A549 (cell line): ENCODE results near the gene SYNPO2. TPM values are rescaled to one million over a fixed set of nuclear protein-coding genes. Genes with fewer than 3 reads are reported as not detected.
A peak's percentile ranks its signal among the peaks of the same experiment; 100 is the strongest.

Experiments
- ATAC-seq, 2 experiments: fragments of 200-7000 bp in 1 of 2; fragments of >200 bp in 1 of 2; cut with Nextera tagmentation in 1 of 2; cut with Tn5 transposase in 1 of 2; 3 replicates each; pipeline versions ENCODE4 v1.8.0 to v1.9.1; 2018 to 2020; ENCODE audit warnings: mild to moderate bottlenecking in 1 of 2, moderate library complexity in 1 of 2
- CTCF ChIA-PET: fragments of 300-600 bp; sonication (Branson Sonifier 250); formaldehyde crosslinking; extraction: SDS; loops from one replicate; lab custom pipeline; 2021; ENCODE audit warnings: antibody characterized with exemption, inconsistent platforms; lab: Yijun Ruan, JAX
- POLR2A ChIA-PET: fragments of 350-600 bp; formaldehyde crosslinking; extraction: SDS; loops from one replicate; lab custom pipeline; 2021; ENCODE audit warnings: antibody characterized with exemption, inconsistent platforms; lab: Yijun Ruan, JAX
- DNase-seq, 2 experiments: peaks; one replicate each; pipeline versions ENCODE4 v3.0.0 to v3.0.0-alpha.2; 2011 to 2016; ENCODE audit warnings: low read depth in 1 of 2, low spot score in 1 of 2
- FAIRE-seq: peaks from 2 replicates; lab custom pipeline; 2011; peaks lifted over from hg19 to GRCh38; lab: Jason Lieb, UNC
- H3K27ac ChIP-seq, 2 experiments: fragments of >200 bp; sonication (Bioruptor Twin); formaldehyde crosslinking; 3 replicates each; pipeline ENCODE4 v1.5.1; 2016 to 2017
- H3K4me1 ChIP-seq: fragments of >200 bp; sonication (Bioruptor Twin); formaldehyde crosslinking; 3 replicates; pipeline ENCODE4 v1.6.1; 2016
- H3K4me2 ChIP-seq: fragments of >200 bp; sonication (Bioruptor Twin); formaldehyde crosslinking; 3 replicates; pipeline ENCODE4 v1.6.1; 2016
- H3K4me3 ChIP-seq: fragments of >200 bp; sonication (Bioruptor Twin); formaldehyde crosslinking; 3 replicates; pipeline ENCODE4 v1.5.1; 2016
- H3K9me3 ChIP-seq: fragments of >200 bp; sonication (Bioruptor Twin); formaldehyde crosslinking; 3 replicates; pipeline ENCODE4 v1.6.1; 2016
- BHLHE40 ChIP-seq: IDR thresholded peaks from 2 replicates; pipeline ENCODE4 v1.6.1; 2012; ENCODE audit warnings: low read depth, low read length, inconsistent platforms
- CBX2 ChIP-seq: fragments of 200-600 bp; sonication (generic); IDR thresholded peaks from 2 replicates; pipeline ENCODE4 v1.6.1; 2016; ENCODE audit warnings: low read depth, mild to moderate bottlenecking, borderline replicate concordance
- CBX8 ChIP-seq: fragments of 200-600 bp; sonication (generic); IDR thresholded peaks from 2 replicates; pipeline ENCODE4 v1.6.1; 2016
- CHD4 ChIP-seq: fragments of 200-600 bp; sonication (generic); IDR thresholded peaks from 2 replicates; pipeline ENCODE4 v1.6.1; 2016; ENCODE audit warnings: antibody characterized with exemption, mild to moderate bottlenecking, borderline replicate concordance
- EHF ChIP-seq: fragments of 250-450 bp; sonication (Bioruptor Pico); IDR thresholded peaks from 2 replicates; pipeline ENCODE4 v1.5.0; 2020; ENCODE audit warnings: mild to moderate bottlenecking
- EP300 ChIP-seq, 2 experiments: fragments of >200 bp; sonication (Bioruptor Twin); formaldehyde crosslinking; IDR thresholded peaks; 2 replicates in 1 of 2; 3 replicates in 1 of 2; pipeline ENCODE4 v1.6.1; 2016 to 2017
- FOSB ChIP-seq: fragments of 250-450 bp; sonication (Bioruptor Pico); IDR thresholded peaks from 2 replicates; pipeline ENCODE4 v1.5.0; 2020; ENCODE audit warnings: mild to moderate bottlenecking, moderate library complexity
- HDAC2 ChIP-seq: fragments of 200-600 bp; sonication (generic); IDR thresholded peaks from 2 replicates; pipeline ENCODE4 v1.6.1; 2016
- HEYL ChIP-seq: fragments of 250-450 bp; sonication (Bioruptor Pico); IDR thresholded peaks from 2 replicates; pipeline ENCODE4 v1.8.0; 2021; ENCODE audit warnings: mild to moderate bottlenecking, moderate library complexity
- JUN ChIP-seq, 2 experiments: fragments of >200 bp; sonication (Bioruptor Twin); formaldehyde crosslinking; IDR thresholded peaks; 2 replicates in 1 of 2; 3 replicates in 1 of 2; pipeline ENCODE4 v1.6.1; 2016 to 2017
- KDM5A ChIP-seq: fragments of 200-600 bp; sonication (generic); IDR thresholded peaks from 2 replicates; pipeline ENCODE4 v1.6.1; 2016; ENCODE audit warnings: antibody characterized with exemption, mild to moderate bottlenecking
- MYC ChIP-seq: IDR thresholded peaks from 2 replicates; pipeline ENCODE4 v1.6.1; 2012; ENCODE audit warnings: mild to moderate bottlenecking, inconsistent platforms, low read length, improper control_type of control experiment, borderline replicate concordance
- NR3C1 ChIP-seq: fragments of >200 bp; sonication (Bioruptor Twin); formaldehyde crosslinking; IDR thresholded peaks from 3 replicates; pipeline ENCODE4 v1.6.1; 2017
- POLR2A ChIP-seq: IDR thresholded peaks from 2 replicates; pipeline ENCODE4 v1.6.1; 2012; ENCODE audit warnings: mild to moderate bottlenecking, low read length
- POLR2AphosphoS2 ChIP-seq: conservative IDR thresholded peaks from 2 replicates; pipeline ENCODE4 v1.6.1; 2012; ENCODE audit warnings: low read length, improper control_type of control experiment, inconsistent platforms
- RAD21 ChIP-seq, 2 experiments: fragments of >200 bp in 1 of 2; sonication (Bioruptor Twin) in 1 of 2; formaldehyde crosslinking in 1 of 2; IDR thresholded peaks in 1 of 2; conservative IDR thresholded peaks in 1 of 2; 2 replicates in 1 of 2; 3 replicates in 1 of 2; pipeline ENCODE4 v1.6.1; 2012 to 2018; ENCODE audit warnings: inconsistent platforms in 1 of 2
- RCOR1 ChIP-seq: fragments of 150-350 bp; IDR thresholded peaks from 2 replicates; pipeline ENCODE4 v1.6.1; 2014; ENCODE audit warnings: antibody characterized with exemption, low read length, low read depth
- SMC3 ChIP-seq: fragments of >200 bp; sonication (Bioruptor Twin); formaldehyde crosslinking; IDR thresholded peaks from 3 replicates; pipeline ENCODE4 v1.6.1; 2018; ENCODE audit warnings: inconsistent platforms
- ZSCAN20 ChIP-seq: fragments of 250-450 bp; sonication (Bioruptor Pico); IDR thresholded peaks from 2 replicates; pipeline ENCODE4 v1.8.0; 2022; ENCODE audit warnings: mild to moderate bottlenecking, moderate library complexity
- WGBS: methylation state at CpG from one replicate; pipeline ENCODE4 v1.1.6; 2017; ENCODE audit errors: missing lambda C conversion rate; 5-methylcytosine and 5-hydroxymethylcytosine counted together
- polyA plus RNA-seq, 4 experiments: library from polyadenylated mRNA; depleted of rRNA in 3 of 4; stranded (reverse); fragments of >200 nt; fragmentation: RNase III in 1 of 4; extraction: RNeasy Plus Mini Kit Qiagen cat#74134 plus additional on column Dnase treatment in 1 of 4; gene quantifications; 2 replicates in 3 of 4; 3 replicates in 1 of 4; pipeline ENCODE4 v1.2.3, GENCODE V29; 2011 to 2017
- TF ChIP-seq, protein P1 (sequence below): fragments of >200 bp; sonication (Bioruptor Twin); formaldehyde crosslinking; IDR thresholded peaks from 3 replicates; pipeline ENCODE4 v1.6.1; 2016
- TF ChIP-seq, protein P2 (sequence below): fragments of 450-650 bp; IDR thresholded peaks from 2 replicates; pipeline ENCODE4 v1.6.1; 2014; ENCODE audit warnings: antibody characterized with exemption
- TF ChIP-seq, protein P3 (sequence below): fragments of 200-600 bp; sonication (generic); IDR thresholded peaks from 2 replicates; pipeline ENCODE4 v1.6.1; 2016; ENCODE audit warnings: antibody characterized with exemption, mild to moderate bottlenecking, moderate library complexity
- TF ChIP-seq, protein P4 (sequence below): fragments of 250-450 bp; sonication (Bioruptor Pico); IDR thresholded peaks from 2 replicates; pipeline ENCODE4 v1.5.0; 2020; ENCODE audit warnings: low read depth, mild to moderate bottlenecking, moderate library complexity
- TF ChIP-seq, protein P5 (sequence below): fragments of >200 bp; sonication (Bioruptor Twin); formaldehyde crosslinking; IDR thresholded peaks from 3 replicates; pipeline ENCODE4 v1.5.1; 2016

SYNPO2 gene
- polyA plus RNA-seq, 2 of the 4 experiments (the other 2 are of a cell fraction) = 2.5 to 8.8 TPM

DNA sequence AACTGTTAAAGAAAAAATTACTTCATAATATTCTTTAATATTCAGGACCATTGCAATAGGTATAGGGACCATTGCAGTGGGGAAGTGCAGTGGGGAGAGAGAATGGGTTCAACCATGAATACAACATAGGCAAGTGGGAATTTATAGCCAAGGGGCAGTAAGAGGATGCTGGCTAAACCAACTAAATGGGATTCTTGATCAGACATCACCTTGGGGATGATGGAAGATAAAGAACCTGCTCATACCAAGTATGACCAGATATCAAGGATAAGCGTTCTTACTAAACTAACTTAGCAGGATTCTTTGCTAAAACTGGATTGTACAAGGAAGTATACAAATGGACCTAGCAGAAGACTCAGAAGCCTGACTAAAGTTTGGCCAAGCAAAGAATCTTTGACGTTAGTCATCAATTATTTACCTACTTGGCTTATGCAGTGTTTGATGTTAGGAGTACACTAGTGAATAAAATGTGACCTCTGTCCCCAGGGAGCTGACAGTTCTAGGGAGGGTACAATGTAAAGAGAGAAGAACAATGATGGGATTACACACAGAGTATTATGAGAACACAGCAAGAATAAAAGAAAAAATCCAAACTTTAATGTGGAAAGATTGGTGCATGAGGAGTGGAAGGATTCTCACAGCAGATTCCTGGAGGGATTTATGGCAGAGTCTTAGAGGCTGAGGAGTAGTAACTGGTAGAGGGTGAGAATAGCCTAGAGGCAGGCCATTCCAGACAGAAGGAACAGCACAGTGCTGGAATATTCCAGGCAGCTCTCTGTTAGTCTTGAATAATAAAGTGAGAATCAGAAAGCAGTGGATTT, 192.3 kb downstream of the SYNPO2 start (continued):
- TF ChIP-seq, protein P1, sequence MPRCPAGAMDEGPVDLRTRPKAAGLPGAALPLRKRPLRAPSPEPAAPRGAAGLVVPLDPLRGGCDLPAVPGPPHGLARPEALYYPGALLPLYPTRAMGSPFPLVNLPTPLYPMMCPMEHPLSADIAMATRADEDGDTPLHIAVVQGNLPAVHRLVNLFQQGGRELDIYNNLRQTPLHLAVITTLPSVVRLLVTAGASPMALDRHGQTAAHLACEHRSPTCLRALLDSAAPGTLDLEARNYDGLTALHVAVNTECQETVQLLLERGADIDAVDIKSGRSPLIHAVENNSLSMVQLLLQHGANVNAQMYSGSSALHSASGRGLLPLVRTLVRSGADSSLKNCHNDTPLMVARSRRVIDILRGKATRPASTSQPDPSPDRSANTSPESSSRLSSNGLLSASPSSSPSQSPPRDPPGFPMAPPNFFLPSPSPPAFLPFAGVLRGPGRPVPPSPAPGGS = peak; percentile 69; the same call in 1 of the 3 replicates
- TF ChIP-seq, protein P2, sequence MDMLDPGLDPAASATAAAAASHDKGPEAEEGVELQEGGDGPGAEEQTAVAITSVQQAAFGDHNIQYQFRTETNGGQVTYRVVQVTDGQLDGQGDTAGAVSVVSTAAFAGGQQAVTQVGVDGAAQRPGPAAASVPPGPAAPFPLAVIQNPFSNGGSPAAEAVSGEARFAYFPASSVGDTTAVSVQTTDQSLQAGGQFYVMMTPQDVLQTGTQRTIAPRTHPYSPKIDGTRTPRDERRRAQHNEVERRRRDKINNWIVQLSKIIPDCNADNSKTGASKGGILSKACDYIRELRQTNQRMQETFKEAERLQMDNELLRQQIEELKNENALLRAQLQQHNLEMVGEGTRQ = no peak
- TF ChIP-seq FOSB (CRISPR knock-in tag) = no peak
- peak in 1 of 2 experiments; percentile 47; a peak in 4 of 5 replicates for TF ChIP-seq RAD21 (conservative IDR thresholded peaks at IDR 0.05 in 1 of 2, IDR thresholded peaks at IDR 0.05 in 1 of 2)
- TF ChIP-seq BHLHE40 = no peak
- TF ChIP-seq ZSCAN20 = no peak

DNA sequence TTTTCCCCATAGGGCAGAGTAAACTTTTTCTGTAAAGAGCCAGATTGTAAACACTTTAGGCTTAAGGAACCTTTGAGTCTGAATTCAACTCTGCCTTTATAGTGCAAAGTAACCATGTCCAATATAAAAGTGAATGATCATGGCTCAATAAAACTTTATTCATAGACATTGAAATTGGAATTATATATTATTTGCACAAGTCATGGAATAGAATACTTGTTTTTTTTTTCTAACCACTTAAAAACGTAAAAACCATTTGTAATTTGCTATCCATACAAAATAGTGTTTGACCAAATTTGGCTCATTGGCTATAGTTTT, 192.8 kb downstream of the SYNPO2 start:
- Histone ChIP-seq H3K4me2 (peak overlapping the region; percentile 68), H3K9me3 (no peaks in the 10 kb centered on the region), H3K27ac (peak overlapping the region; percentile 91 to 93), H3K4me1 (peaks cover 35% of the 10 kb centered on the region), H3K4me3 (no peak overlapping the region)
- DNase-seq = no peak
- ATAC-seq = no peak
- ChIA-PET CTCF (no interaction called here), POLR2A (interaction anchor here (0.8 to 1.7 kb wide), 2 partner anchors 22 to 131 kb away, joined by 3 to 5 read pairs; partner anchors contain the start of gene USP53)
- FAIRE-seq = no peak
- TF ChIP-seq ZSCAN20 (no peak), MYC (no peak), EHF (CRISPR knock-in tag) (0 out of 2 replicates have a peak, but pooled peaks have one; percentile 17)
- 19% methylated on average over 1 of the region's 1 CpG for WGBS

DNA sequence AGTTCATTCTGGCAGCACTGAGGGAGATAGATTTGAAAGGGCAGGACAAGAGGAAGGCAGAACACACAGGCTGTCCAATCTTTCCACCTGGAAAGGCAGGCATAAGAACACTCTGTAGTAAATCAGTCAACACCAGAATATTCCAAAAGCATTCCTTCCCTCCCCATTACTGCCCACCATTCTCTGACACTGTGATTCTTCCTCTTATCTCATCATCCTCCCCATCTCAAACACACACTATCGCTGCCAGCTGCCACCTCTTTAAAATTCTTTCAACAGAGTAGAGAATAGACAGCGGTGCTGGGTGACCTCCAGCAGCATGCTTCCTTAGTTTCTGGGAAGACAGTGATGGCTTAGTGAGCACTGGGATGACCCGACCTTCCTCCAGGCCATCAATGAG, 193.3 kb downstream of the SYNPO2 start:
- 59% methylated on average over 3 of the region's 3 CpGs for WGBS
- ATAC-seq = no peak
- H3K4me3 ChIP-seq = no peak overlapping the region
- no peak for TF ChIP-seq MYC
- TF ChIP-seq HEYL = no peak
- no peak for TF ChIP-seq CBX2
- TF ChIP-seq POLR2AphosphoS2 = no peak
- TF ChIP-seq SMC3 = no peak
- TF ChIP-seq CHD4 = no peak
- TF ChIP-seq, protein P3, sequence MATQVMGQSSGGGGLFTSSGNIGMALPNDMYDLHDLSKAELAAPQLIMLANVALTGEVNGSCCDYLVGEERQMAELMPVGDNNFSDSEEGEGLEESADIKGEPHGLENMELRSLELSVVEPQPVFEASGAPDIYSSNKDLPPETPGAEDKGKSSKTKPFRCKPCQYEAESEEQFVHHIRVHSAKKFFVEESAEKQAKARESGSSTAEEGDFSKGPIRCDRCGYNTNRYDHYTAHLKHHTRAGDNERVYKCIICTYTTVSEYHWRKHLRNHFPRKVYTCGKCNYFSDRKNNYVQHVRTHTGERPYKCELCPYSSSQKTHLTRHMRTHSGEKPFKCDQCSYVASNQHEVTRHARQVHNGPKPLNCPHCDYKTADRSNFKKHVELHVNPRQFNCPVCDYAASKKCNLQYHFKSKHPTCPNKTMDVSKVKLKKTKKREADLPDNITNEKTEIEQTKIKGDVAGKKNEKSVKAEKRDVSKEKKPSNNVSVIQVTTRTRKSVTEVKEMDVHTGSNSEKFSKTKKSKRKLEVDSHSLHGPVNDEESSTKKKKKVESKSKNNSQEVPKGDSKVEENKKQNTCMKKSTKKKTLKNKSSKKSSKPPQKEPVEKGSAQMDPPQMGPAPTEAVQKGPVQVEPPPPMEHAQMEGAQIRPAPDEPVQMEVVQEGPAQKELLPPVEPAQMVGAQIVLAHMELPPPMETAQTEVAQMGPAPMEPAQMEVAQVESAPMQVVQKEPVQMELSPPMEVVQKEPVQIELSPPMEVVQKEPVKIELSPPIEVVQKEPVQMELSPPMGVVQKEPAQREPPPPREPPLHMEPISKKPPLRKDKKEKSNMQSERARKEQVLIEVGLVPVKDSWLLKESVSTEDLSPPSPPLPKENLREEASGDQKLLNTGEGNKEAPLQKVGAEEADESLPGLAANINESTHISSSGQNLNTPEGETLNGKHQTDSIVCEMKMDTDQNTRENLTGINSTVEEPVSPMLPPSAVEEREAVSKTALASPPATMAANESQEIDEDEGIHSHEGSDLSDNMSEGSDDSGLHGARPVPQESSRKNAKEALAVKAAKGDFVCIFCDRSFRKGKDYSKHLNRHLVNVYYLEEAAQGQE = no peak
- no peak for TF ChIP-seq EP300 (IDR thresholded peaks at IDR 0.05)
- TF ChIP-seq KDM5A = no peak
- TF ChIP-seq ZSCAN20 = no peak
- TF ChIP-seq, protein P4, sequence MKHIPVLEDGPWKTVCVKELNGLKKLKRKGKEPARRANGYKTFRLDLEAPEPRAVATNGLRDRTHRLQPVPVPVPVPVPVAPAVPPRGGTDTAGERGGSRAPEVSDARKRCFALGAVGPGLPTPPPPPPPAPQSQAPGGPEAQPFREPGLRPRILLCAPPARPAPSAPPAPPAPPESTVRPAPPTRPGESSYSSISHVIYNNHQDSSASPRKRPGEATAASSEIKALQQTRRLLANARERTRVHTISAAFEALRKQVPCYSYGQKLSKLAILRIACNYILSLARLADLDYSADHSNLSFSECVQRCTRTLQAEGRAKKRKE (CRISPR knock-in tag) = no peak
- TF ChIP-seq POLR2A = no peak
- no peak for TF ChIP-seq BHLHE40
- no peak for TF ChIP-seq JUN (IDR thresholded peaks at IDR 0.05)
- no peak for TF ChIP-seq CBX8
- no peak for TF ChIP-seq HDAC2
- TF ChIP-seq, protein P2 = no peak
- no peak for TF ChIP-seq NR3C1
- TF ChIP-seq, protein P5, sequence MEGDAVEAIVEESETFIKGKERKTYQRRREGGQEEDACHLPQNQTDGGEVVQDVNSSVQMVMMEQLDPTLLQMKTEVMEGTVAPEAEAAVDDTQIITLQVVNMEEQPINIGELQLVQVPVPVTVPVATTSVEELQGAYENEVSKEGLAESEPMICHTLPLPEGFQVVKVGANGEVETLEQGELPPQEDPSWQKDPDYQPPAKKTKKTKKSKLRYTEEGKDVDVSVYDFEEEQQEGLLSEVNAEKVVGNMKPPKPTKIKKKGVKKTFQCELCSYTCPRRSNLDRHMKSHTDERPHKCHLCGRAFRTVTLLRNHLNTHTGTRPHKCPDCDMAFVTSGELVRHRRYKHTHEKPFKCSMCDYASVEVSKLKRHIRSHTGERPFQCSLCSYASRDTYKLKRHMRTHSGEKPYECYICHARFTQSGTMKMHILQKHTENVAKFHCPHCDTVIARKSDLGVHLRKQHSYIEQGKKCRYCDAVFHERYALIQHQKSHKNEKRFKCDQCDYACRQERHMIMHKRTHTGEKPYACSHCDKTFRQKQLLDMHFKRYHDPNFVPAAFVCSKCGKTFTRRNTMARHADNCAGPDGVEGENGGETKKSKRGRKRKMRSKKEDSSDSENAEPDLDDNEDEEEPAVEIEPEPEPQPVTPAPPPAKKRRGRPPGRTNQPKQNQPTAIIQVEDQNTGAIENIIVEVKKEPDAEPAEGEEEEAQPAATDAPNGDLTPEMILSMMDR = no peak
- TF ChIP-seq RCOR1 = no peak
- TF ChIP-seq, all 56 proteins: peak for 0
- peak overlapping the region; percentile 91 to 93 for H3K27ac ChIP-seq
- FAIRE-seq (no peak), DNase-seq (no peak)
- peaks cover 40% of the 10 kb centered on the region for H3K4me1 ChIP-seq
- ChIA-PET CTCF (no interaction called here), POLR2A (no interaction called here)
- H3K9me3 ChIP-seq = no peaks in the 10 kb centered on the region
- H3K4me2 ChIP-seq = peak overlapping the region; percentile 68
